ENCODE results near the gene MRPL18. TPM values are rescaled to one million over a fixed set of nuclear protein-coding genes. Genes with fewer than 3 reads are reported as not detected.

The MRPL18 gene
- total RNA-seq, 1 experiment from 2014 or later, result 71.1 TPM

DNA sequence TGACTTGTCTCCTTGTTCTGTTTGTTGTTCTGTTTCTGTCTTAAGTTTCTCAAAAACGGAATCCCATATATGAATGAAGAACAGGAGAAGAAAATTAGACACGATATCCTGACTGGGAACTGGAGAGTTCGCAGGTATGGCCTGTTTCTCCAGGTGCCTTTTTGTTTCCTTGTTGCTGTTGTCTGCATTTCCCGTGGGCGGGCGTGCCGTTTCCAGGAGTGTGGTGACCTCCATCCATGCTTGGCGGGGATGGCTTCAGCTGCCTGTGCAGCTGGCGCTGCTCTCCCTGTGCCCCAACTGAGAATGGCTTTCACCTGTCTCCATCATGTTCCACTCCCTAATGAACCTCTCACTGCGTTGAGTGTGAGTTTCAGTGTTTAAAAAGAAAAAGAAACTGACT is 14.2 kb downstream of the MRPL18 start:
- Mint-ChIP-seq H3K27me3 (ENCODE audit: insufficient read depth, unreplicated experiment) (no peaks in the 10 kb centered on the region), H3K27ac (ENCODE audit: unreplicated experiment) (peak overlapping the region; percentile 61)

DNA sequence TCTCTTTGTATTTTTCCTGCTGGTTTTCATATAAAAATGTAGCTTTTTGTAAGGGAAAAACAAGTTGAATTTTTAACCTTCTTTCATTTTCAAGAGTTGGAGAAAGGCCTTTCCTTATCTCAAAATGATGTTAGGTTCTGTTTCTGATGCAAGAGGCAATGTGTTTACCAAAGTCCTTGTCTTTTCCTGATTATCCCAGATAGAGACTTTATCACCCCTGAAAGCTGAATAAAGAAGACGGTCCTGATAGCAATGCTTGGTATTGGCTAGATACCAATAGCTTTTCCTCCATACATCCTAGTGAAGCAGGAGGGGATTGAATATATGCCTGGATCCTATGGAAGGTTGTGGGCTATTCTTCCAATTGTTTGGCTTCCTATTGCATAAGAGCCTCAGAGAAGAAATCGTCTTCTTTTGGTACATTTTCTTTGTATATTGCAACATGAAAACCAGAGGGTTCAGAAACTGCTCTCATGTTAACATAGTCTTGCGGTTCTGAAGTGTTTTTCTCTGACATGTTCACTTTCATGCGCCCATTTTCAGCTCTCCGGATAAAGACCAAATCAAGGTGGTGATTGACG is 15.3 kb downstream of the MRPL18 start:
- intact Hi-C loops (cut with micrococcal nuclease; ENCODE audit: unreplicated experiment), result loop anchor here (5.0 kb wide), 2 partner anchors 47 to 102 kb away; no protein-coding TSS in a partner anchor
- H3K4me3 ChIP-seq (ENCODE audit: low read depth, low read length), result no peak overlapping the region
- H3K9me3 ChIP-seq, result no peaks in the 10 kb centered on the region
- H3K4me1 ChIP-seq, result peaks cover 42% of the 10 kb centered on the region
- TF ChIP-seq, protein P1, sequence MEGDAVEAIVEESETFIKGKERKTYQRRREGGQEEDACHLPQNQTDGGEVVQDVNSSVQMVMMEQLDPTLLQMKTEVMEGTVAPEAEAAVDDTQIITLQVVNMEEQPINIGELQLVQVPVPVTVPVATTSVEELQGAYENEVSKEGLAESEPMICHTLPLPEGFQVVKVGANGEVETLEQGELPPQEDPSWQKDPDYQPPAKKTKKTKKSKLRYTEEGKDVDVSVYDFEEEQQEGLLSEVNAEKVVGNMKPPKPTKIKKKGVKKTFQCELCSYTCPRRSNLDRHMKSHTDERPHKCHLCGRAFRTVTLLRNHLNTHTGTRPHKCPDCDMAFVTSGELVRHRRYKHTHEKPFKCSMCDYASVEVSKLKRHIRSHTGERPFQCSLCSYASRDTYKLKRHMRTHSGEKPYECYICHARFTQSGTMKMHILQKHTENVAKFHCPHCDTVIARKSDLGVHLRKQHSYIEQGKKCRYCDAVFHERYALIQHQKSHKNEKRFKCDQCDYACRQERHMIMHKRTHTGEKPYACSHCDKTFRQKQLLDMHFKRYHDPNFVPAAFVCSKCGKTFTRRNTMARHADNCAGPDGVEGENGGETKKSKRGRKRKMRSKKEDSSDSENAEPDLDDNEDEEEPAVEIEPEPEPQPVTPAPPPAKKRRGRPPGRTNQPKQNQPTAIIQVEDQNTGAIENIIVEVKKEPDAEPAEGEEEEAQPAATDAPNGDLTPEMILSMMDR (IDR thresholded peaks at IDR 0.05; ENCODE audit: insufficient read depth in 1 of 2, low read depth in 1 of 2, low read length in 1 of 2, severe bottlenecking in 1 of 2, unreplicated experiment in 1 of 2), result no peak
- Mint-ChIP-seq H3K4me3 (ENCODE audit: unreplicated experiment) (no peak overlapping the region), H3K4me1 (ENCODE audit: low read depth, unreplicated experiment) (peaks cover 21% of the 10 kb centered on the region), H3K27ac (ENCODE audit: unreplicated experiment) (peak overlapping the region; percentile 61), H3K9me3 (ENCODE audit: unreplicated experiment) (no peaks in the 10 kb centered on the region), H3K36me3 (ENCODE audit: insufficient read depth, unreplicated experiment) (peaks cover 18% of the 10 kb centered on the region), H3K27me3 (ENCODE audit: insufficient read depth, unreplicated experiment) (no peaks in the 10 kb centered on the region)
- no peaks in the 10 kb centered on the region for H3K27me3 ChIP-seq (replicated peaks; ENCODE audit: control insufficient read depth, insufficient read depth, low read length)
- no peaks in the 10 kb centered on the region for H3K36me3 ChIP-seq (ENCODE audit: control insufficient read depth, insufficient read depth, low read length)
- CTCF ChIA-PET, result no interaction called here
- no TSS peak for BruUV-seq (replicated peaks)
- POLR2A ChIA-PET, result interaction anchor here (3.2 kb wide), 1 partner anchor 15 kb away, joined by 42 read pairs; the partner anchor contains the start of genes MRPL18 and TCP1
- no peak for DNase-seq

More for the DNA sequence above, 14.2 kb downstream of the MRPL18 start:
- POLR2A ChIA-PET, result interaction anchor here (3.2 kb wide), 1 partner anchor 14 kb away, joined by 42 read pairs; the partner anchor contains the start of genes MRPL18 and TCP1
- intact Hi-C loops (cut with micrococcal nuclease; ENCODE audit: unreplicated experiment), result no loop called here
- H3K27me3 ChIP-seq (replicated peaks; ENCODE audit: control insufficient read depth, insufficient read depth, low read length), result no peaks in the 10 kb centered on the region
- Mint-ChIP-seq H3K36me3 (ENCODE audit: insufficient read depth, unreplicated experiment) (peaks cover 21% of the 10 kb centered on the region), H3K9me3 (ENCODE audit: unreplicated experiment) (no peaks in the 10 kb centered on the region), H3K4me1 (ENCODE audit: low read depth, unreplicated experiment) (peaks cover 15% of the 10 kb centered on the region), H3K4me3 (ENCODE audit: unreplicated experiment) (no peak overlapping the region)
- TF ChIP-seq, protein P1 (IDR thresholded peaks at IDR 0.05; ENCODE audit: insufficient read depth in 1 of 2, low read depth in 1 of 2, low read length in 1 of 2, severe bottlenecking in 1 of 2, unreplicated experiment in 1 of 2), result no peak
- H3K36me3 ChIP-seq (ENCODE audit: control insufficient read depth, insufficient read depth, low read length), result no peaks in the 10 kb centered on the region
- no peak for DNase-seq
- peaks cover 42% of the 10 kb centered on the region for H3K4me1 ChIP-seq
- no TSS peak for BruUV-seq (replicated peaks)
- CTCF ChIA-PET, result no interaction called here
- H3K4me3 ChIP-seq (ENCODE audit: low read depth, low read length), result no peak overlapping the region
- H3K9me3 ChIP-seq, result no peaks in the 10 kb centered on the region

DNA sequence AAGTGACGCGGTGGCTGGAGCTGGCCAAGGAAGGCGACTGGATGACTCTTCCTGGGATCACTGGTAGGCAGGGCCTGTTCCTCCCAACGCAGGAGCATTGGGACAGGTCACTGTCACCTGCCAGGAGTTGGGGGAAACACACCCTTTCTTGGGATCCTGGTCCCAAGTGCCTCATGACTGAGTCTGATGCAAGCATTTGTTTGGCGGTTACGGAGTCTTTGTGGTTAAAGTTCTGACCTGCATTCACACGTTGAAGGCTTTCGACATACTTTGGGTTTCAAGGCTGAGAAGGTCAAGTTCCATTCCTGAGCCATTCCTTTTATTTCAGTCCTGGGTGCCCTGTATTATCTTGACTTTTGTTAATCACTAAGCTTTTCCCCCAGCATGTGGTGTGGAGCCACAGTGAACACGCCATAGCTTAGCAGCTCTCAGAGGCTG is 15.8 kb downstream of the MRPL18 start:
- DNase-seq, result peak; percentile 39 to 60
- TF ChIP-seq, protein P1 (IDR thresholded peaks at IDR 0.05; ENCODE audit: insufficient read depth in 1 of 2, low read depth in 1 of 2, low read length in 1 of 2, severe bottlenecking in 1 of 2, unreplicated experiment in 1 of 2), result no peak
- H3K9me3 ChIP-seq, result no peaks in the 10 kb centered on the region
- no peaks in the 10 kb centered on the region for H3K36me3 ChIP-seq (ENCODE audit: control insufficient read depth, insufficient read depth, low read length)
- peaks cover 42% of the 10 kb centered on the region for H3K4me1 ChIP-seq
- Mint-ChIP-seq H3K27ac (ENCODE audit: unreplicated experiment) (peak overlapping the region; percentile 61), H3K4me3 (ENCODE audit: unreplicated experiment) (no peak overlapping the region), H3K9me3 (ENCODE audit: unreplicated experiment) (no peaks in the 10 kb centered on the region), H3K27me3 (ENCODE audit: insufficient read depth, unreplicated experiment) (no peaks in the 10 kb centered on the region), H3K4me1 (ENCODE audit: low read depth, unreplicated experiment) (peaks cover 26% of the 10 kb centered on the region), H3K36me3 (ENCODE audit: insufficient read depth, unreplicated experiment) (peaks cover 13% of the 10 kb centered on the region)
- no peak overlapping the region for H3K4me3 ChIP-seq (ENCODE audit: low read depth, low read length)
- ChIA-PET POLR2A (interaction anchor here (3.2 kb wide), 1 partner anchor 16 kb away, joined by 42 read pairs; the partner anchor contains the start of genes MRPL18 and TCP1), CTCF (interaction anchor here (1.2 kb wide), 1 partner anchor 16 kb away, joined by 7 read pairs; the partner anchor contains the start of genes MRPL18 and TCP1)
- intact Hi-C loops (cut with micrococcal nuclease; ENCODE audit: unreplicated experiment), result loop anchor here (5.0 kb wide), 2 partner anchors 46 to 101 kb away; no protein-coding TSS in a partner anchor
- no peaks in the 10 kb centered on the region for H3K27me3 ChIP-seq (replicated peaks; ENCODE audit: control insufficient read depth, insufficient read depth, low read length)
- BruUV-seq (replicated peaks), result no TSS peak
